IMR-90 (cell line): ENCODE data around the gene NCR2. TPM values are rescaled to one million over a fixed set of nuclear protein-coding genes. Genes with fewer than 3 reads are reported as not detected.

Experiments used
- ATAC-seq: fragments of 200-7000 bp; cut with Tn5 transposase; 2 replicates; pipeline ENCODE4 v1.9.1; 2020; ENCODE audit warnings: low read depth, mild to moderate bottlenecking, moderate library complexity
- BruUV-seq: library from RNA; stranded (reverse); fragments of 400-500 nt; replicated peaks from 2 replicates; lab custom pipeline; 2021; lab: Mats Ljungman, UMichigan
- CTCF ChIA-PET: fragments of 300-600 bp; formaldehyde crosslinking; extraction: SDS; loops from one replicate; lab custom pipeline; 2021; ENCODE audit warnings: antibody characterized with exemption; lab: Yijun Ruan, JAX
- POLR2A ChIA-PET: fragments of 300-600 bp; sonication (Branson Sonifier 250); formaldehyde crosslinking; loops from one replicate; lab custom pipeline; 2022; ENCODE audit warnings: antibody characterized with exemption; ENCODE audit not compliant: unreplicated experiment; lab: Charles Lee
- DNase-seq: peaks from one replicate; pipeline ENCODE4 v3.0.0; 2013
- H2AFZ ChIP-seq: replicated peaks from 2 replicates; pipeline ENCODE3; 2013; ENCODE audit warnings: low read length, mild to moderate bottlenecking; ENCODE audit not compliant: poor library complexity
- H2AK5ac ChIP-seq: 2 replicates; pipeline ENCODE4 v1.6.1; 2013; ENCODE audit warnings: low read depth, low read length, inconsistent platforms
- H2AK9ac ChIP-seq: replicated peaks from 2 replicates; pipeline ENCODE3; 2013; ENCODE audit warnings: mild to moderate bottlenecking, low read depth, low read length, moderate library complexity; ENCODE audit not compliant: poor library complexity
- H2BK120ac ChIP-seq: 2 replicates; pipeline ENCODE4 v1.6.1; 2013; ENCODE audit warnings: low read depth, low read length, inconsistent platforms
- H2BK15ac ChIP-seq: 3 replicates; pipeline ENCODE4 v1.6.1; 2013; ENCODE audit warnings: low read depth, low read length, inconsistent platforms
- H2BK20ac ChIP-seq: 2 replicates; pipeline ENCODE4 v1.6.1; 2013; ENCODE audit warnings: low read depth, mild to moderate bottlenecking, inconsistent platforms, low read length, moderate library complexity
- H2BK5ac ChIP-seq: 2 replicates; pipeline ENCODE4 v1.6.1; 2013; ENCODE audit warnings: mild to moderate bottlenecking, low read depth, low read length, inconsistent platforms; ENCODE audit not compliant: poor library complexity, severe bottlenecking
- H3K14ac ChIP-seq: replicated peaks from 2 replicates; pipeline ENCODE4 v1.6.1; 2013; ENCODE audit warnings: low read depth, low read length, inconsistent platforms
- H3K18ac ChIP-seq: 2 replicates; pipeline ENCODE4 v1.6.1; 2013; ENCODE audit warnings: low read depth, low read length, control low read depth
- H3K23ac ChIP-seq: 2 replicates; pipeline ENCODE4 v1.6.1; 2013; ENCODE audit warnings: low read depth, low read length, inconsistent platforms
- H3K27ac ChIP-seq: 2 replicates; pipeline ENCODE4 v1.5.1; 2013; ENCODE audit warnings: mild to moderate bottlenecking, control low read depth, low read length; ENCODE audit not compliant: insufficient read depth
- H3K27me3 ChIP-seq: 2 replicates; pipeline ENCODE4 v1.6.1; 2013; ENCODE audit warnings: low read length; ENCODE audit not compliant: control insufficient read depth, insufficient read depth
- H3K36me3 ChIP-seq: 2 replicates; pipeline ENCODE4 v1.6.1; 2013; ENCODE audit warnings: low read length, mixed read lengths; ENCODE audit not compliant: control insufficient read depth, insufficient read depth
- H3K4ac ChIP-seq: 2 replicates; pipeline ENCODE4 v1.6.1; 2013; ENCODE audit warnings: low read depth, low read length, inconsistent platforms
- H3K4me1 ChIP-seq: 2 replicates; pipeline ENCODE4 v1.6.1; 2013; ENCODE audit warnings: low read length, mixed read lengths; ENCODE audit not compliant: control insufficient read depth, insufficient read depth
- H3K4me2 ChIP-seq: 2 replicates; pipeline ENCODE4 v1.6.1; 2013; ENCODE audit warnings: low read depth, mild to moderate bottlenecking, control low read depth, low read length, moderate library complexity
- H3K4me3 ChIP-seq: 2 replicates; pipeline ENCODE4 v1.5.1; 2013; ENCODE audit warnings: low read depth, mild to moderate bottlenecking, control low read depth, low read length, moderate library complexity; ENCODE audit not compliant: insufficient read depth
- H3K56ac ChIP-seq: 2 replicates; pipeline ENCODE4 v1.6.1; 2013; ENCODE audit warnings: low read length, inconsistent platforms; ENCODE audit not compliant: insufficient read depth; ENCODE audit errors: extremely low read depth
- H3K79me1 ChIP-seq, 2 experiments: 2 replicates each; pipeline ENCODE4 v1.6.1; 2013; ENCODE audit warnings: low read length in 2 of 2, inconsistent platforms in 1 of 2, low read depth in 1 of 2
- H3K9ac ChIP-seq: 2 replicates; pipeline ENCODE4 v1.6.1; 2013; ENCODE audit warnings: low read depth, low read length, control low read depth
- H3K9me1 ChIP-seq: 2 replicates; pipeline ENCODE4 v1.6.1; 2013; ENCODE audit warnings: low read length, inconsistent platforms; ENCODE audit not compliant: insufficient read depth
- H3K9me3 ChIP-seq: 2 replicates; pipeline ENCODE4 v1.6.1; 2013; ENCODE audit warnings: low read length; ENCODE audit not compliant: control insufficient read depth, insufficient read depth
- H4K20me1 ChIP-seq: 2 replicates; pipeline ENCODE4 v1.6.1; 2013; ENCODE audit warnings: low read length, inconsistent platforms; ENCODE audit not compliant: insufficient read depth
- H4K5ac ChIP-seq: 2 replicates; pipeline ENCODE4 v1.6.1; 2013; ENCODE audit warnings: mild to moderate bottlenecking, low read depth, low read length, control low read depth
- H4K8ac ChIP-seq, 2 experiments: 2 replicates each; pipeline ENCODE4 v1.6.1; 2013; ENCODE audit warnings: low read depth in 2 of 2, low read length in 2 of 2, control low read depth in 1 of 2, inconsistent platforms in 1 of 2
- H4K91ac ChIP-seq: 2 replicates; pipeline ENCODE4 v1.6.1; 2013; ENCODE audit warnings: low read depth, low read length, inconsistent platforms; ENCODE audit not compliant: insufficient read depth
- CHD1 ChIP-seq: IDR thresholded peaks from 2 replicates; pipeline ENCODE4 v1.6.1; 2012; ENCODE audit warnings: low read depth, low read length, improper control_type of control experiment
- ELK1 ChIP-seq: fragments of 150-350 bp; IDR thresholded peaks from 2 replicates; pipeline ENCODE4 v1.6.1; 2016; ENCODE audit warnings: low read depth, mild to moderate bottlenecking, low read length, moderate library complexity, borderline replicate concordance
- MAZ ChIP-seq: IDR thresholded peaks from 2 replicates; pipeline ENCODE4 v1.6.1; 2012; ENCODE audit warnings: low read depth, mild to moderate bottlenecking, low read length, improper control_type of control experiment, moderate library complexity, borderline replicate concordance
- NFE2L2 ChIP-seq: fragments of 150-350 bp; IDR thresholded peaks from 2 replicates; pipeline ENCODE4 v1.6.1; 2016; ENCODE audit warnings: low read depth, mild to moderate bottlenecking, low read length
- POLR2A ChIP-seq: IDR thresholded peaks from 2 replicates; pipeline ENCODE4 v1.6.1; 2012; ENCODE audit warnings: mild to moderate bottlenecking, low read depth, low read length
- RAD21 ChIP-seq: IDR thresholded peaks from 2 replicates; pipeline ENCODE4 v1.6.1; 2012; ENCODE audit warnings: low read length, improper control_type of control experiment
- RFX5 ChIP-seq: IDR thresholded peaks from 2 replicates; pipeline ENCODE4 v1.8.0; 2012; ENCODE audit warnings: low read depth, mild to moderate bottlenecking, low read length, moderate library complexity
- SMC3 ChIP-seq: fragments of 150-350 bp; IDR thresholded peaks from 2 replicates; pipeline ENCODE4 v1.6.1; 2016; ENCODE audit warnings: low read depth, mild to moderate bottlenecking, antibody characterized with exemption, low read length, moderate library complexity
- WGBS, 2 experiments: methylation state at CpG; one replicate each; pipeline versions ENCODE4 v1.1.5 to v1.1.7; 2013; ENCODE audit warnings: missing lambda C conversion rate in 2 of 2; ENCODE audit not compliant: insufficient read length in 1 of 2; ENCODE audit errors: extremely low coverage in 2 of 2; 5-methylcytosine and 5-hydroxymethylcytosine counted together
- dilution Hi-C: fragments of 300-500 bp; cut with HindIII; formaldehyde crosslinking; loops from one replicate; pipeline ENCODE4 v1.14.3; 2018; ENCODE audit warnings: low sequenced_read_pairs; ENCODE audit not compliant: unreplicated experiment
- in situ Hi-C: fragments of 300-500 bp; cut with MboI; formaldehyde crosslinking; loops from 3 replicates; pipeline ENCODE4 v1.14.3; 2019; ENCODE audit warnings: low sequenced_read_pairs, inconsistent platforms, mixed read lengths
- intact Hi-C: fragments of 100-400 bp; cut with micrococcal nuclease; formaldehyde crosslinking; loops from 2 replicates; pipeline ENCODE4 v1.10.0; 2022
- polyA plus RNA-seq, 3 experiments: library from polyadenylated mRNA; depleted of rRNA; stranded (reverse); fragments of >200 nt; gene quantifications; 2 replicates each; pipeline ENCODE4 v1.2.3, GENCODE V29; 2012; ENCODE audit warnings: low replicate concordance in 1 of 3
- total RNA-seq: library from RNA; depleted of rRNA; stranded (reverse); fragments of >200 nt; gene quantifications from 2 replicates; pipeline ENCODE4 v1.2.3, GENCODE V29; 2012
- TF ChIP-seq, protein P1 (sequence below): conservative IDR thresholded peaks from 2 replicates; pipeline ENCODE4 v1.5.1; 2012; ENCODE audit warnings: mild to moderate bottlenecking, low read depth, low read length, improper control_type of control experiment

Gene NCR2
- total and polyA plus RNA-seq, 2 of the 4 experiments (the other 2 are of a cell fraction) = not detected

DNA sequence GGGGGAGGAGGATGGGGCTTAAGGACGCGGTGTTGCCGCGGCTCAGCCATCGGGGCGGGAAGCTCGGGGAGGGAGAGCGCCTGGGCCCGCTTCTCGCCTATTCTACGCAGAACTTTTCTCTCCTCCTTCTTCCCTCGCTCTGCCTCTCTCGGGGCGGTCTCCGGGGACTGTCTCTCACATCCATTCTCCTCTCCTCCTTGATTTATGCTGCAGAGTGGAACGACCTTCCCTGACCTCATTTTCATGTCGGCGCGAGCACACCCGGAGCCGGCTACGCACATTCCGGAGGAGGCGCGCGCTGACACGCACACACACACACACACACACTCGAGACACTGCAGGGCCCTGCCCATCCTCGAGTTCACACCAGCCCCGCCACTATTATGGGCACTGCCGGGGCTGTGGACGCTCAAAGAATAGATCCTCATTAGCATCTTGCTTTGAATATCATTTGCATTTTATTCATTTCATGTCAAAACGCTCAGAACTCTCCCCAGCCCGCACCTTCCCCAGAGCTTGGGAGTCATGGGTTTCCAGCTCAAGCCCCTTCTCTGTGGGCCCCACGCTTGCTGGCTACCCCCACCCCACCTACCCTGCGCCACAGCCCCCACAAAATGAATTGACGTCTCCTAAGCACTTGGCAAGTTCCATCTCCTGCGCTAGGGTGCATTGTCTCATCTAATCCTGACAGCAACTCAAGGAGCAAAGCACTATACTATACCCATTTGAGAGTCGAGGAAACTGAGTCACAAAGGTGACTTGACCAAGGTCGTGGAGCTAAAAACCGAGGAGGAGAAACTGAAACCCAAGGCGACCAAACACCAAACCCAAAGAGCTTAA lies 36.8 kb downstream of the NCR2 start:
- intact Hi-C loops (no loop called here), dilution Hi-C loops (no loop called here), in situ Hi-C loops (loop anchor here (5.0 kb wide), 1 partner anchor 220 kb away; no protein-coding TSS in a partner anchor)
- no peak overlapping the region for H2AK9ac ChIP-seq
- no peak overlapping the region for H3K27ac ChIP-seq
- POLR2A ChIA-PET = no interaction called here
- H3K4ac ChIP-seq = no peak overlapping the region
- CTCF ChIA-PET = interaction anchor here (0.9 kb wide), 1 partner anchor 23 kb away, joined by 4 read pairs; no protein-coding TSS in a partner anchor
- no peak overlapping the region for H2BK5ac ChIP-seq
- H4K8ac ChIP-seq = no peak overlapping the region
- H3K9me3 ChIP-seq = no peaks in the 10 kb centered on the region; the same call in 1 of the 2 replicates
- H3K27me3 ChIP-seq = peaks cover 71% of the 10 kb centered on the region
- peak overlapping the region; percentile 69 for H2AFZ ChIP-seq
- no peaks in the 10 kb centered on the region for H4K20me1 ChIP-seq
- H3K14ac ChIP-seq = no peak overlapping the region
- H4K91ac ChIP-seq = no peak overlapping the region
- no peak overlapping the region for H2AK5ac ChIP-seq
- H2BK15ac ChIP-seq = no peak overlapping the region
- H3K23ac ChIP-seq = no peak overlapping the region
- no TSS peak for BruUV-seq
- no peak overlapping the region for H3K4me3 ChIP-seq
- H4K5ac ChIP-seq = no peak overlapping the region
- DNase-seq = no peak
- no peak overlapping the region for H2BK120ac ChIP-seq
- H3K56ac ChIP-seq = no peak overlapping the region
- no peaks in the 10 kb centered on the region for H3K36me3 ChIP-seq
- peaks cover 2% of the 10 kb centered on the region; the same call in 1 of the 2 replicates for H3K4me1 ChIP-seq
- no peaks in the 10 kb centered on the region for H3K79me1 ChIP-seq
- no peak overlapping the region; the same call in 1 of the 2 replicates for H3K4me2 ChIP-seq
- no peak for ATAC-seq
- no peak overlapping the region for H3K18ac ChIP-seq
- no peak overlapping the region for H3K9ac ChIP-seq
- TF ChIP-seq RFX5 (no peak), RAD21 (no peak), POLR2A (no peak), NFE2L2 (no peak), SMC3 (no peak), CHD1 (no peak), ELK1 (no peak), MAZ (no peak)
- TF ChIP-seq, protein P1, sequence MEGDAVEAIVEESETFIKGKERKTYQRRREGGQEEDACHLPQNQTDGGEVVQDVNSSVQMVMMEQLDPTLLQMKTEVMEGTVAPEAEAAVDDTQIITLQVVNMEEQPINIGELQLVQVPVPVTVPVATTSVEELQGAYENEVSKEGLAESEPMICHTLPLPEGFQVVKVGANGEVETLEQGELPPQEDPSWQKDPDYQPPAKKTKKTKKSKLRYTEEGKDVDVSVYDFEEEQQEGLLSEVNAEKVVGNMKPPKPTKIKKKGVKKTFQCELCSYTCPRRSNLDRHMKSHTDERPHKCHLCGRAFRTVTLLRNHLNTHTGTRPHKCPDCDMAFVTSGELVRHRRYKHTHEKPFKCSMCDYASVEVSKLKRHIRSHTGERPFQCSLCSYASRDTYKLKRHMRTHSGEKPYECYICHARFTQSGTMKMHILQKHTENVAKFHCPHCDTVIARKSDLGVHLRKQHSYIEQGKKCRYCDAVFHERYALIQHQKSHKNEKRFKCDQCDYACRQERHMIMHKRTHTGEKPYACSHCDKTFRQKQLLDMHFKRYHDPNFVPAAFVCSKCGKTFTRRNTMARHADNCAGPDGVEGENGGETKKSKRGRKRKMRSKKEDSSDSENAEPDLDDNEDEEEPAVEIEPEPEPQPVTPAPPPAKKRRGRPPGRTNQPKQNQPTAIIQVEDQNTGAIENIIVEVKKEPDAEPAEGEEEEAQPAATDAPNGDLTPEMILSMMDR = no peak
- H3K9me1 ChIP-seq = no peaks in the 10 kb centered on the region
- WGBS, 2 experiments = 15% methylated on average over 18 of the region's 42 CpGs; no CpG with 5 or more reads in 1 of the 2 experiments
- H2BK20ac ChIP-seq = no peak overlapping the region
